GM12878 (cell line): Measurements from ENCODE around the gene GZF1. TPM values are rescaled to one million over a fixed set of nuclear protein-coding genes. Genes with fewer than 3 reads are reported as not detected.

Source experiments
- ELK1 ChIP-seq: IDR thresholded peaks from 2 replicates; pipeline ENCODE4 v1.6.1; 2012; ENCODE audit warnings: low read depth, low read length, improper control_type of control experiment
- FOXM1 ChIP-seq: IDR thresholded peaks from 2 replicates; pipeline ENCODE4 v1.6.1; 2012; ENCODE audit warnings: low read depth, mild to moderate bottlenecking, inconsistent platforms, low read length, moderate library complexity
- IKZF1 ChIP-seq: fragments of 450-650 bp; conservative IDR thresholded peaks from 2 replicates; pipeline ENCODE4 v1.6.1; 2017; ENCODE audit warnings: antibody characterized with exemption, mild to moderate bottlenecking
- IRF3 ChIP-seq: fragments of 450-650 bp; IDR thresholded peaks from 2 replicates; pipeline ENCODE4 v1.6.1; 2014; ENCODE audit warnings: mild to moderate bottlenecking
- JUNB ChIP-seq: IDR thresholded peaks from 2 replicates; pipeline ENCODE4 v1.6.1; 2016; ENCODE audit warnings: antibody characterized with exemption, mild to moderate bottlenecking
- POLR2AphosphoS5 ChIP-seq: IDR thresholded peaks from 2 replicates; pipeline ENCODE4 v1.6.1; 2011; ENCODE audit warnings: mild to moderate bottlenecking, low read length, inconsistent platforms
- RAD21 ChIP-seq: IDR thresholded peaks from 2 replicates; pipeline ENCODE4 v1.6.1; 2011; ENCODE audit warnings: mild to moderate bottlenecking, low read depth, low read length, moderate library complexity; ENCODE audit not compliant: insufficient read depth
- SMARCA5 ChIP-seq: fragments of 450-650 bp; IDR thresholded peaks from 2 replicates; pipeline ENCODE4 v1.6.1; 2017; ENCODE audit warnings: mild to moderate bottlenecking
- SMC3 ChIP-seq: IDR thresholded peaks from 2 replicates; pipeline ENCODE4 v1.6.1; 2011; ENCODE audit warnings: low read length, improper control_type of control experiment, borderline replicate concordance
- TAF1 ChIP-seq: IDR thresholded peaks from 2 replicates; pipeline ENCODE4 v1.6.1; 2011; ENCODE audit warnings: mild to moderate bottlenecking, low read depth, low read length, borderline replicate concordance
- USF1 ChIP-seq: IDR thresholded peaks from 2 replicates; pipeline ENCODE4 v1.6.1; 2011; ENCODE audit warnings: borderline replicate concordance, low read depth, mild to moderate bottlenecking, moderate library complexity, mixed read lengths, low read length; ENCODE audit not compliant: insufficient read depth; ENCODE audit errors: extremely low read length
- YBX1 ChIP-seq: fragments of 450-650 bp; IDR thresholded peaks from 2 replicates; pipeline ENCODE4 v1.6.1; 2016; ENCODE audit warnings: antibody characterized with exemption
- ZNF217 ChIP-seq: fragments of 450-650 bp; IDR thresholded peaks from 2 replicates; pipeline ENCODE4 v1.6.1; 2017; ENCODE audit warnings: antibody characterized with exemption, mild to moderate bottlenecking
- polyA plus RNA-seq, 11 experiments: library from polyadenylated mRNA; depleted of rRNA in 4 of 11; unstranded in 6 of 11; stranded (reverse) in 5 of 11; fragments of >200 nt; fragmentation: Nextera tagmentation in 4 of 11; fragmentation: Illumina TruSeq in 1 of 11; extraction: Ambion mirVana in 4 of 11; extraction: Trizol in 1 of 11; gene quantifications; 1 replicate in 1 of 11; 2 replicates in 10 of 11; pipeline versions ENCODE4 v1.2.1 to v1.2.3, GENCODE V29; 2011 to 2016; ENCODE audit warnings: inconsistent platforms in 2 of 11, missing spikeins in 2 of 11, low read depth in 1 of 11
- total RNA-seq, 4 experiments: library from RNA; depleted of rRNA in 3 of 4; stranded (reverse); fragments of >200 nt in 3 of 4; fragmentation: Illumina TruSeq in 1 of 4; extraction: Trizol in 1 of 4; gene quantifications; 2 replicates each; pipeline versions ENCODE4 v1.2.1 to v1.2.3, GENCODE V29; 2013 to 2021

The GZF1 gene
- total and polyA plus RNA-seq, 10 of the 15 experiments (the other 5 are each of a cell fraction or from before 2014, with no cell fraction given), result 2.2 to 19.5 (median 9.7) TPM

GRCh38 chr20:23393996-23394775, 32.2 kb downstream of the GZF1 start (continued):
- TF ChIP-seq ELK1 (no peak), SMARCA5 (no peak), IKZF1 (no peak), IRF3 (no peak), ZNF217 (no peak), JUNB (no peak), TAF1 (no peak), SMC3 (no peak), FOXM1 (no peak), USF1 (no peak), YBX1 (no peak), RAD21 (no peak), POLR2AphosphoS5 (no peak)
